GM19240 (cell line): ENCODE measurements around the gene LCN2.
"Not testable (repeated sequence)": the region's sequence is repeated elsewhere in the genome, so short reads cannot be mapped to it uniquely, and the experiment has no call there.

ENCODE experiments used
- DNase-seq: peaks from one replicate; pipeline ENCODE4 v3.0.0; 2011; ENCODE audit warnings: low spot score; ENCODE audit not compliant: insufficient read length

Gene LCN2

DNA sequence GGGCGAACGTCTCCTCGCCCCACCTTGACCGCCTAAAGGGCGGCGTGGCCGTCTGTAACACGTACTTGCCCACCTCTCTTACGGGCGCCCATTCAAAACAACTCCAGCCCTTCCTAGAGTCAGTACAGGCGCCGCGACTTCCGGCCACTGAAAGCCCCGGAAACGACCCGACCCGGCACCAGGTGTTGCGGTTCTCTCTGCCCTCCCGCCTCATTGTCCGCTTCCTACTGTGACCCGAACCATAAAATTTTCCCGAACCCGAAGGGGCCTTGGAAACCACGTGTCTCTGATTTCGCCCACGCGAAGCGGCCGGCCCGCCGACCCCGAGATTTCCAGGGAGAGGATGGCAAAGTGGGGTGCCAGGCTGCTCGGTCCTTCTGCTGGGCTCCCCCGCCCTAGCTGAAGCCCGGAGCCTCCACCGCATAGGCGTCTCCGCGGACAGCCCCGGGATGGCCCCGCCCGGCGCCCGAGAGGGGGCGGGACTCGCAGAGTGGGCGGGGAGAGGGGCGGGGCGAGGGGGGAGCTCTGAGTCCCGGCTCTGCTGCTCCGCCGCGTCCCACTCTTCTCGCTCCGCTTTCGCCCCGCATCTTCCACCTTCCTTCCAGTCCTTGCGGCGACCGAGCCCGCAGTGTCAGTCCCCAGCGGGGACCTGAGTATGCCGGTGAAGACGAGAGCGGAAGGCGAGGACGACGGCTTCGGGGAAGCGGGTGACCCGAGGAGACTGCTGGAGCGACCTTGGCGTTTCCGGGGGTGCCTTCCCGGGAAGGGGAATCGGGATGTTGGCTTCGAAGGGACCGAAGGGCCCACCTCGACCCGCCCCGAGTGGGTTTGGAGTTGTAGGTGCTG, 21.0 kb upstream of the LCN2 start:
- no peak for DNase-seq

DNA sequence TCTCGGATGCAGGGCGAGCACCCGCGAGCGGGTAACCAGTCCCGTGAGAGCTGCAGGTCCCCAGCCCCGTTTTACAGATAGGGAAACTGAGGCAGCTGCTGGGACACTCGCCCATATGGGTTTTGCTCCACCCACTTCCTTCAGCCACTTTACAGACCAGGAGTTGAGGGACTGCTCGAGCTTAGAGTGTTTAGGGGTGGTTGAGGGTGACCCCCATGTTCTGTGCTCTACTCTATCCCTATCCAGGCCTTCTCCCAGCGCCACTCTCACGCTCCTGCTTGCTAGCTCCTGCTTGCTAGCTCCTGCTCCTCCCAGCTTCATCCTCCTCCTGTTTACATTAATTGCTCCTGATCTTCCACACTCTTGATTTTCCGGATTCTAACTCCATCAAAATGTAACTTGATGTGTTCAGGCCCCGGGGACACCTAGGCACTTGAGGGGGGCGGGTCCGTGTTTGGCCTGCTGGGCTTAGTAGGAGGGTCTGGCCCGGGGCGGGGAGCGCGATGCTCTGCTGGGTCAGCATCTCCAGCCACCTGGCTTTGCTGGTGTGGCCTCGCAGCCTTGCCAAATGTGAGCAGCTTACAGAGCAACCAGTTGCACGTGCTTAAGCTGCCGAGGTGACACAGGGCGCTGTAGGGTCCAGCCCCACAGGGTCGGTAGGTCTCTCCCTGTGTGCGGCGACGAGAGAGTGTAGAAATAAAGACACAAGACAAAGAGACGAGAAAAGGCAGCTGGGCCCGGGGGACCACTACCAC, 20.2 kb upstream of the LCN2 start:
- DNase-seq, result no peak

DNA sequence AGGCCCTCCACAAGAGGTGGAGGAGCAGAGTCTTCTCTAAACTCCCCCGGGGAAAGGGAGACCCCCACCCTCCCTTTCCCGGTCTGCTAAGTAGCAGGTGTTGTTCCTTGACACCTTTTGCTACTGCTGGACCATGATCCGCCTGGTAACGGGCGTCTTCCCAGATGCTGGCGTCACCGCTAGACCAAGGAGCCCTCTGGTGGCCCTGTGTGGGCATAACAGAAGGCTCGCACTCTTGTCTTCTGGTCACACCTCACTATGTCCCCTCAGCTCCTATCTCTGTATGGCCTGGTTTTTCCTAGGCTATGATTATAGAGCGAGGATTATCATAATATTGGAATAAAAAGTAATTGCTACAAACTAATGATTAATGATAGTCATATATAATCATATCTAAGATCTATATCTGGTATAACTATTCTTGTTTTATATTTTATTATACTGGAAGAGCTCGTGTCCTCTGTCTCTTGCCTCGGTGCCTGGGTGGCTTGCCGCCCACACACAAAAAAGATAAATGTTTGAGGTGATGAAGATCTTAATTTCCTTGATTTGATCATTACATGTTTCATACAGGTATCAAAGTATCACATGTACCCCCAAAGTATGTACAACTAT, 19.2 kb upstream of the LCN2 start:
- DNase-seq, result not testable (repeated sequence)

DNA sequence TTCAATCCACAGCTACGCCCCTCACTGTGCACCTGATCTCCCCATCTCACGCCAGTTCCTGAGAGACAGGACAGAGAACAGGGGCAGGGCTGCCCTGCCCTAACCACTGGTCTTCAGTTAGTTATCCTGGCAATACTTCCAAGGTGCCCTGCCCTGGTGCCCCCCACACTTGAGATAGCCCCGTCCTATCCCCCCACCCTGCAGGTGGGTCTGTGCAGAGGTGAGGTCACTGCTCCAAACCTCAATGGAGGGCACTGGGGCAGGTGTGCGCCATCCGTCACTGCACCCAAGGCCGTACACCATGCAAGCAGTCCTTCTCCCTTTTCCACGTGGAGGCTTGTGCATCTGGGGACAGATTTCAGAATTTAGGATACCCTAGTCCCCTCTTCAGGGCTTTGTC, 18.6 kb upstream of the LCN2 start:
- DNase-seq, result not testable (repeated sequence)

DNA sequence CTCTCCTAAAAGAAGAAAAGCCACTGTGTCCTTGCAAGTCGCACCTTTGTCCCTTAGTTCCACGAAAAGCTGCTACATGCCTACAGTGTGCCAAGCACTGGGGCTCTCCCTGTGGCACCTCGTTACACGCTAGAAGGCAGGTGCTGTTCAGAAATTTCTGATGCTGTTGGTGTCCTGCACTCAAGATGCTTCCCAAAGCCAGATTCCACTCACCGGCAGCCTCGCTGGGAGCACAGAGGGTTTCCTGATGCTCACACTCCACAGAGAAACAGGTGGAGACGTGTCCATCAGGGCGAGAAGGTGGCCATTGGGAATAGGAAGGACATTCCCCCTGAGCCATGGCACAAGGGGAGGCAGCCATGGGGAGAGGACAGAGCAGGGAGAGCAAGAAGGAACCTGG, 17.9 kb upstream of the LCN2 start:
- DNase-seq, result not testable (repeated sequence)

DNA sequence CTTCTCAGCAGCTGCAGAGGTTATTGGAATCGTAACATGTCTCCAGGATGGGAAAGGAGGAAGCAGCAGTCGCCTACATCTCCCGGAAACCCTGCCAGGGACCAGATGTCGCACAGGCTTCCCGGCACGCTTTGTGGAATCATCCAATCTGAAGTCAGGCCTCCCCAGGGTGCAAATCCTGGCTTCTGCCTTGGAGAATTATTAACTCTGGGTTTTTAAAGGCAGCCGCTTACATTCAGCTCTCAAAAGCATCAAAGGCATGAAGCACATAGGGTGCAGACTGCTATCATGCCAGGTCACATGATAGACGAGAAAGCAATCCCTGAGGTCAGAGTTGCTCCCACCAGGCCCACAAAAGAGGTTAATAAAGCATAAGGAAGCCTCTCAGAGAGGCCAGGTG, 17.1 kb upstream of the LCN2 start:
- DNase-seq, result not testable (repeated sequence)

DNA sequence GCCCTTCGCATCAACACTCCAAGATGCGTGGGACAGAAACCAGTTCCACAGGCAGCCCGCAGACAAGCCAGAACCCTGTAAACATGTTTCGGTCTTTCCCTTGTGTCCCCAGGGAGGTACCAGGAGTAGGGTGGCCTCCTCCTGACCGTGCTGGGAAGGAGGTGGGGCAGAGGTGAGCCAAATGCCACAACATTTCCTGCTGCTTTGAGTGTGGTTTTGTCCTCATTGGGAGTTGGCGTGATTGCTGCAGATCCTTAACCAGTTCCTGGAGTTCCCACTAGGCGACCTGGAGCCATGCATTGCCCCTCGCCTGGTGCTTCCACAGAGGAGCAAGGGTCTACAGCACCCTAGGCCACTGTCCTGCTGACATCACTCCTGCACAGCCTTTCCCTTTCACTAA, 13.7 kb upstream of the LCN2 start:
- DNase-seq, result not testable (repeated sequence)

DNA sequence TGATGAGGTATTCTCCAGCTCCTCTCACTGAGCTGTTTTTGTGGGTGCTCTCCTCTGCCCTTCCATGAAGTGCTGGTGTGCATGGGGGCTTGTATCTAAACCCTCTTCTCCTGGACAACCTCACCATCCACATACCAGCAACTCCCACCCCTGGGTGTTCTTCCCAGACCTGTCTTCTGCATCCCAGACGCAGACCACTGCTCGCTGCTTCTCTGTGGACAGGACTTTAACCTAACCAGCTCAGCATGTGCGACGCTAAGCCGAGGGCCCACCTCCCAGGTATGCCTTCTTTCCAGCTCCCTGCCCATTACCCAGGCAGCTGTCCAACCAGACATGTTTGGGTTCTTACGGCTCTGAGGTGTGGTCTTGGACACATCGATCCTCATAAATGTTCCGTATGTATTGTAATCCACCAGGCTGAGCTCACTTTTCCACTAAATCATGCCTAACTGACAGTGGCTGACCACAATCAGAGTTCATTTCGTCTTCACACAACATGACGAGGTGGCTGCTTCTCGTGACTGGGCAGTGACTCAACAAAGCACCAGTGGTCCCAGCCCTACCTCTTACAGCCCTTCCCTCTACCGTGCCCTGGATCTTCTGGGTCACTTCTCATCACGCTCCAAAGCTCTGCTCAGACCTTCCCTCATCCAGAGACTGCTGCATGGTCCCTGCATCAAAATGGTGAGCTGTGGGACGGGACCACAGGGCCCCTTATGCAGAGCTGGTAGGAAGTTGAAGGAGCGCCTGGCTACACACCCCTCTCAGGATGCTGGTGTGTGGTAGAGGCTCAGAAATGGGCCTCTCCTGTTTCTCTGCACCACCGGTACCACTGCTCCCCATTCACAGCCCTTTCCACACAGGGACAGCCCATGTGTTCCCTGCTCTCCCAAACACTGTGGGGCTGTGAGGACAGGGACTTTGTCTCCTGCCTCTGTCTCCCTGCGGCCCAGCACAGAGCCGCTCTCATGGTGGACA, 12.1 kb upstream of the LCN2 start:
- no peak for DNase-seq

DNA sequence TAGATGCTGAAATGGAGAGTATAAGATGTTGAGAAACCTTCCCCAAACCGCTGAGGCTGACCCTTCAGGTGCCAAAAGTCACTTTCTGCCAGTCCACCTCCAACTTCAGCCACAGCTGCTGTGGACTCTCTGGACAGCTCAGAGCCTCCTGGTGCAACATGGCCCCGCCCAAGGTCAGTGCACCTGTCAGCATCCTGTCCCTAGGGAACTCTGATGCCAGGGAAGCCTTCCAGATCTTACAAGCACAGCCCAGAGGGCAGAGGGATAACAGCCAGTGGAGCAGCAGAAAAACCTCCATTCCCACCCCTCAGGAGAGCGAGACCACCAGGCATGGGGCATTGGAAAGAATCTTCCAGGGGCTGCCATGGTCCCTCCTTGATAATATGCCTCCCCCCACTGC, 11.3 kb upstream of the LCN2 start:
- no peak for DNase-seq

DNA sequence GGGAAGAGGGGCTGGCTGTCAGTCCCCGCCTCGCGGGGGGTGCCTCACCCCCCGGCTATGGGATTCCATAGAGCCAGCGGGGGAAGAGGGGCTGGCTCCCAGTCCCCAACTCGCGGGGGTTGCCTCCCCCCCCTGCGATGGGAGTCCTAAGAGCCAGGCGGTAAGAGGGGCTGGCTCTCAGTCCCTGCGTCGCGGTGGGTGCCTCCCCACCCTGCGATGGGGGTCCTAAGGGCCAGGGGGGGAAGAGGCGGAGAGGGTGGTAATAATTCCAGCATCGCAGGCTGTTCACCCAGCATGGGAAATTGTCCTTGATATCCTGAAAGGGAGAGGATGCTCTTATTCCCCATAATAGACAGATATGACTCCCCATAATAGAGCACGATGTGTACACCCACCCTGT, 9.6 kb upstream of the LCN2 start:
- no peak for DNase-seq

DNA sequence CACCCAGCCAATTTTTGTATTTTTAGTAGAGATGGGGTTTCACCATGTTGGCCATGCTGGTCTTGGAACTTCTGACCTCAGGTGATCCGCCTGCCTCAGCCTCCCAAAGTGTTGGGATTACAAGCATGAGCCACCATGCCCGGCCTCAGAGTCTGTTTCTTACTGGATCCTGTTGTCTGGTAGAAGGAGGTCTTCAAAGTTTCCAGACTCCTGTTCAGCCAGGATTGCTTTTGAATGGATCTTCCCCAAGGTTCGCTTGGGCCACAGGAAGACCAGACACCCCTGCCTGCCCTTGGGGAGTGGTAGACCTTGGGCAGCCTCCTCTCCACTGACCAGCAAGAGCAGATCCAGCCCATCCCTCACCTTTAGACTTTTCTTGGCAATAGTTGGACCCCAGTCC, 7.6 kb upstream of the LCN2 start:
- no peak for DNase-seq

DNA sequence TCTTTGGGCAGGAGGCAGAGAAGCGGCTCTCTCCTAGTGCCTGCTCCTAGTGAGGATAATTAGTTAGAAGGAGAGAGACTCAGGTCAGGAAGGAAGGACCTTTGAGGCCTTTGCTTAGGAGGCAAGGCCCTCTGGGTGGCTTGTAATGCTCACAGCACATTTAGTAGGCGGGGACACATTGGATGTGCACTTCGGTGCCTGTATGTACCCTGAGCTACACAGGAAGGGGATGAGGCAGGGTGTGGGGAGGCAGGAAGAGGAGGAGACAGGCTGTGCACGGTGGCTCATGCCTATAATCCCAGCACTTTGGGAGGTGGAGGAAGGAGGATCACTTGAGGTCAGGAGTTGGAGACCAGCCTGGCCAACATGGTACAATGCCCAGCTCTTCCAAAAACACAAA, 7.2 kb upstream of the LCN2 start:
- DNase-seq, result no peak

DNA sequence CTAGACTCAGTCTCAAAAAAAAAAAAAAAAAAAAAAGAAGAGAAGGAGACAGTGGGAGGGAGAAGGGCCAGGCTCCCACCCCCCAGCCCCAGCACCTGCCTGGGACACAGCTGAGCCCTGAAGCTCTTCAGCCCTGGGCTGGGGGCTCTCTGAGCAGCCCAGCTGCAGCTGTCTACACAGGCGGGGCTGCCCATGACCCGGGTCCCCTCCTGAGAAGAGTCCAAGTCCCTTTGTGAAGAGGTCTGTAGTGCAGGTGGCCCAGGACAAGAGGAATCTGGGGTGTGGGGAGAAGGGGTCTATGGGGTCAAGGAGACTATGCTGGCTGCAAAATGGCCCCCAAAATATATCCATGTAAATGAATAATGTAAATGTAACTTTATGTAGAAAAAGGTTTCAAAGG, 6.7 kb upstream of the LCN2 start:
- no peak for DNase-seq

DNA sequence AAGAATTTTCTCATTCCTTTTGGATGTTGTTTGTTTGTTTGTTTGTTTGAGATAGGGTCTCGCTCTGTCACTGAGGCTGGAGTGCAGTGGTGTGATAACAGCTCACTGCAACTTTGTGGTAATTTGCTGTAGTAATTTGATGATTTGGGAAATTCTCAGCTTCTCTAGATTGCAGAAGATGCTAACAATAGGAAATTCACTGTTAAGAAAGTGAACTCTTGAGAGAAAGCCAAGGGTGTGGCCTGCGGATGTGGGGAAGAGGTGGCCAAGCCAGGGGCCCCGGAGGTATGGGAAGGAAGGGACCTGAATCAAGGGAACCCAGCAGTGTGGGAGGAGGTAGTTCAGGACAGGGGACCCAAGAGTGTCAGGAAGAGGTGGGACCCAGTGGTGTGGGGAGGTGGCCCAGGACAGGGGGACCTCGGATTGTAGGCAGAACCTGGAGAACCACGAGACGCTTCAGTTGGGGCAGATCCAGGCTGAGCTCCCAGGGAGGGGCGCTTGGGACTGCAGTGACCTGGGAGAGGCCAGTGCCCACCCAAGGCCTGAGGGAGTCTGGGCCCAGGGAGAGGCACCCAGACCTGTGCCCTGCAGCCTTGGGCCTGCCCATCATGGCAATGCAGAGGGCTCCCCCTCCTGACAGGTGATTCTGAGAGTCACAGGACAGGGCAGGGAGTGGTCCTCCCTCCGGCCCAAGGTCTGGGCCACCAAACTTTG, 5.6 kb upstream of the LCN2 start:
- DNase-seq, result no peak

DNA sequence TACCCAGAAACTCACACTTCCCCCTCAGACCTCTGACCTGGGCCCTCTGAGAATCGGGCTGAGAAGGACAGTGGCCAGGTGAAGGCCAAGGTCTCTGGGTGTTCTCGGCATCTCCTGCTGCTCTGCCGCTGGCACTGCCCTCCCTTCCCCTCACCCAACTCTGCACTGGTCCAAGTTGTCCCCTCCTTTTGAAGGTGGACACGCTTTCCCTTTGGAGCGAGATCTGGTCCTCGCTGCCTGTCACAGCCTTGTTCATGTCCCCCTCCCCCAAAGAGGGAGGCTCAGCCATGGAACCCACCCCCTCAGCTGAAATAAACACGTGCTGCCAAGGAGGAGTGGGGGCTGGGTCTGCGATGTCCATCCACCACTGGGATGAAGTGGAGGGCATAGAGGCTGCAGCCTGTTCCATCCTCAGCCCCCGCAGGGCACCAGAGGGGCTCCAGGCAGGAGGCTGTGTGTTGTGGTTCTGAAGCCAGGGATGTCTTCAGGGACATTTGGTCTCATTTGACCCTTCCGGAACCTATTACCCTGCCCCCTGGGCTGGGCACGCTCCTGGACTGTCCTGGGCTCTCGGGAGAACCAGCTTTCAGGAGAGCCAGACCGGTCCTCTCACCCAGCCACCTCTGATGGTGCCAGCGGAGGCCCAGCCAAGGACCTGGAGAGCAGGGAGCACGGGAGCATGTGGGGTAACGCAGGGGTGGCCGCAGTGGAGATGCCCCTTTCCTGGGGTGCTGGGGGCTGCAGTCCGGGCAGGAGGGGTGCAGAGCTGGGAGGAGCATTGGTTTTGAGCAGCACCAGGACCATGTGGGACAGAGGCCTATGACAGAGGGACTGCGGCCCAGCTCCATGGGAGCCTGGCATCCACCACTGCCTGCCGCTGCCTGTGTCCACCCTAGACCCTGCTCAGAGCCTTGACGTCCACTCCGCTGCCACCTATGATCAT, 4.7 kb upstream of the LCN2 start:
- no peak for DNase-seq

DNA sequence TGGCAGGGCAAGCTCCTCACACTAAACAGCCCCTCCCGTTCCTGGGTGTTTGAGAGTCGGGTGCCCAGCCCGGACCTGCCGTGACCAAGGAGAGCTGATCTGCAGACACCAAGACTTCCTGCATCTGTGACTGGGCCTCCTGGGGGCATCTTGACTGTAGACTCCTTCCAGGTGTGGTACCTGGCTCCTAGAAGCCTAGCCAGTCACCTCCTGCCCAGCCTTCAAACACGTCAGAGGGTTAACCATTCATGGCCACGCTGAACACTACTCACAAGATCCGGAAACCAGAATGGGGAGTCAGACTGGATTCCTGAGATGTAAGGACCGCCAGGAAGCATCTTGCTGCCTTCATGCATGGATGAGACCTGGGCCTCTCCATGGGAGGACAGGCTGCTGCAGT, 3.7 kb upstream of the LCN2 start:
- DNase-seq, result no peak

DNA sequence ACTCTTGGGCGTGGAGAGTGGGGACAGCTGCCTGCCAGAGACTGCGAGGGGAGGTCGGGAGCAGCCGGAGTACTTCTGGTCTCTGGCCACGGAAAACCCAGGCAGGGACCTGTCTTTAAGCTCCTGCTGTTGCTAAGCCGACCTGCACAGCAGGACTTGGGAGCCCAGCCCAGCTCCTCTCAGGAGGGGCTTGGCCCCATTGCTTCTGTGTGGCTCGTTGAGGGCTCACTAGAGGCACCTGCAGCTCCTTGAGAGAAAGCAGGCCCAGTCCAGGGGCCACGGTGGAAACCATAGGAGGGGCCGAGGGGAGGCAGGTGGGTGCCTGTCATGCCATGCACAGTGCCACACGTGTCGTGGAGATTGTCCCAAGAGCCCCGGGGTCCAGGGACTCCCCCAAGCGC, 3.3 kb upstream of the LCN2 start:
- no peak for DNase-seq

DNA sequence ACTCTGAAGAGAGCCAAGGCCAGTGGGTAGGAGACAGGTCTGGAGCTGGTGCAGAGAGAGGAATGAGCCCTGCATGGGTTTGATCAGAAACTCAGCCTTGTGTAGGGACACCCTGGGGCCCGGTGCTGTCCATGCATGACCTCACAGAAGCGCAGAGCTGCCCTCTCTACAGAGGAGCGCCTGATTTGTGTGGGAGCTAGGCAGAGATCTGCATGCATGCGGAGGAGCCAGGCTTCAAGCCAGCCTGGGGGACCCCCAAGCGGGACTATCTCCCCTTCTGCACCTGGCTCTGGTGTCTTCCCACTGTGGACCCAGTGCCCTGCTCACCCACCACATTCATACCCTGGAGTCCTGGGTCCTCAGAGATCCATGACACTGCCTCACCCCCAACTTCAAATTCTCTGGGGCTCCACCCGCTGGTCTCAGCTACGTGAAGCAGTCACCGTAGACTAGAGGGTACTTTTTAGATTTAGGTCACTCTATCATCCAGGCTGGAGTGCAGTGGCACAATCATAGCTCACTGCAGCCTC, 2.6 kb upstream of the LCN2 start:
- DNase-seq, result no peak

DNA sequence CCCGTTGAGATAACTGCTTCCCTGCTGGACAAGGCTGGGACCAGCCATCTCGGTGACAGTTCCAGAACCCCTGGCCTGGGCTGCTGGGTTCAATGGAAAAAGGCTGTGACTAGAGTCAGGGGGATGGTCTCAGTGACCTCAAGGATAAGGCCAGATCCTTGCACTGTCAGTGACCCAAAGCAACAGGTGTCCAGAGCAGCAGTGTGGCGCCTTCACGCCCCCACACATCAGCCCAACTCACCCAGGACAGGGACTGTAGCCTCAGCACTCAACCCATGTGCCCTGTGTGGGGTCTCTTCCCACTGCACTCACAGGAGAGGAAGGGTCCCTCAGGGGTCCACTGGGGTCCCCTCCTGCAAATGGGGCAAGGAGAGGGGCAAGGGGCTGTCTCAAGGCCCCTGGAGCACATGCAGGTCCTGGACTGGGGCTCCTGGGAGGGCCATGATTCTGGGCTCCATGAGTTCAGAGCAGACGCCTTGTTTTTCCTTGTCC, 698 bp upstream of the LCN2 start:
- DNase-seq, result no peak
